HL-60 (cell line): Measurements from ENCODE around the gene JPT2.

ENCODE experiments used
- GABPA ChIP-seq: IDR thresholded peaks from 2 replicates; pipeline ENCODE4 v1.6.1; 2012; ENCODE audit warnings: low read depth
- POLR2AphosphoS5 ChIP-seq: IDR thresholded peaks from 2 replicates; pipeline ENCODE4 v1.6.1; 2012; ENCODE audit warnings: low read depth
- TF ChIP-seq, protein P1 (sequence below): IDR thresholded peaks from one replicate; pipeline ENCODE4 v1.5.1; 2011; ENCODE audit warnings: low read length, control low read depth, inconsistent platforms; ENCODE audit not compliant: insufficient read depth

DNA sequence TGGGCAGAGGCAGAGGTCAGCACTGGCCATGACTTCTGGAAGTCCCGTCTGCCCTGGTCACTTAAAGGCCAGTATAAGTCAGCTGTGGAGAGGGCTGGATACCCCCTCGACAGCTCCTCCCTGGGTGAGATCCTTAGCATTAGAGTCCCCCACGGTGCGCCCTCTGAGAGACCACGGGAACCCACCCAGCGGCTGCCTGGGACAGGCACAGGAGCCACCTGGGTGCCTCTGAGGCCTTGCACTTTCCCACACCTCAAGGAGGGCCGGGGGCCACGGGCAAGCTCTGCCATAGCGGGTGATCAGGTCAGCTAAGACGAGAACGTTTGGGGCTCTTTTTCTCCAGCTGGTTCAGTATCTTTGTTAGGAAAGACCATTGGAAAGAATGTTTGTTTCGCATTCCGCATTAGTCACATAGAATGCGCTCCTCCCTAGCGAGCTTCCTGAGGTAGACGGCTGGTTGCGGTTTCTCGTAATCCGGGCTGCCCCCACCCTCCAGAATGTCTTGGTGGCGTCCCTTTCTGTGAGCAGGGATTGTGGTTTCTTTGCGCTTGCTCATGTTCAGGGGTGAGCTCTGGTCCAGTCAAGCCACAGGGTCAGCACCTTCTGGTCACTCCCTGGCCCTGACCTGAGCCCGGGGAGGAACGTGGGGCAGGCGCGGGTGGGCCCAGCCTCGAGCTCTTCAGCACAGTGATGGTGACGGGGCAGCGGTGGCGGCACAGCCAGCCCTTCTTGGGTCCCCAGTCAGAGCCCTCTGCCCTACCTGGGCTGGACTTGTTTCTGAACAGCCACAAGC, 68.0 kb downstream of the JPT2 start:
- no peak for TF ChIP-seq POLR2AphosphoS5
- TF ChIP-seq, protein P1, sequence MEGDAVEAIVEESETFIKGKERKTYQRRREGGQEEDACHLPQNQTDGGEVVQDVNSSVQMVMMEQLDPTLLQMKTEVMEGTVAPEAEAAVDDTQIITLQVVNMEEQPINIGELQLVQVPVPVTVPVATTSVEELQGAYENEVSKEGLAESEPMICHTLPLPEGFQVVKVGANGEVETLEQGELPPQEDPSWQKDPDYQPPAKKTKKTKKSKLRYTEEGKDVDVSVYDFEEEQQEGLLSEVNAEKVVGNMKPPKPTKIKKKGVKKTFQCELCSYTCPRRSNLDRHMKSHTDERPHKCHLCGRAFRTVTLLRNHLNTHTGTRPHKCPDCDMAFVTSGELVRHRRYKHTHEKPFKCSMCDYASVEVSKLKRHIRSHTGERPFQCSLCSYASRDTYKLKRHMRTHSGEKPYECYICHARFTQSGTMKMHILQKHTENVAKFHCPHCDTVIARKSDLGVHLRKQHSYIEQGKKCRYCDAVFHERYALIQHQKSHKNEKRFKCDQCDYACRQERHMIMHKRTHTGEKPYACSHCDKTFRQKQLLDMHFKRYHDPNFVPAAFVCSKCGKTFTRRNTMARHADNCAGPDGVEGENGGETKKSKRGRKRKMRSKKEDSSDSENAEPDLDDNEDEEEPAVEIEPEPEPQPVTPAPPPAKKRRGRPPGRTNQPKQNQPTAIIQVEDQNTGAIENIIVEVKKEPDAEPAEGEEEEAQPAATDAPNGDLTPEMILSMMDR = no peak
- TF ChIP-seq GABPA = no peak
